Endothelial cell of umbilical vein (primary cell): ENCODE results near the gene LDHA. TPM values are rescaled to one million over a fixed set of nuclear protein-coding genes. Genes with fewer than 3 reads are reported as not detected.

ENCODE experiments used
- BruUV-seq: library from RNA; stranded (reverse); fragments of 400-500 nt; replicated peaks from 2 replicates; lab custom pipeline; 2021; lab: Mats Ljungman, UMichigan
- CTCF ChIA-PET: fragments of 300-600, 350-600 bp; sonication (Branson Sonifier 250); formaldehyde crosslinking; loops from one replicate; lab custom pipeline; 2021; ENCODE audit warnings: antibody characterized with exemption, inconsistent platforms; lab: Charles Lee
- POLR2A ChIA-PET: fragments of 300-600, 350-600 bp; sonication (Branson Sonifier 250); formaldehyde crosslinking; loops from one replicate; lab custom pipeline; 2021; ENCODE audit warnings: antibody characterized with exemption, inconsistent platforms; lab: Charles Lee
- DNase-seq: peaks from one replicate; pipeline ENCODE4 v3.0.0-alpha.2; 2011; ENCODE audit warnings: low read depth, low spot score
- FAIRE-seq: peaks from 2 replicates; lab custom pipeline; 2011; peaks lifted over from hg19 to GRCh38; lab: Jason Lieb, UNC
- H2AFZ ChIP-seq: 2 replicates; pipeline ENCODE4 v1.6.0; 2012; ENCODE audit warnings: low read depth, low read length, control low read depth, inconsistent platforms
- H3K27ac ChIP-seq: 2 replicates; pipeline ENCODE4 v1.5.1; 2011; ENCODE audit warnings: low read depth, mild to moderate bottlenecking, control low read depth, low read length, moderate library complexity; ENCODE audit not compliant: insufficient read depth
- H3K27me3 ChIP-seq, 2 experiments: 2 replicates each; pipeline versions ENCODE4 v1.6.0 to v1.6.1; 2011; ENCODE audit warnings: low read length in 2 of 2, mixed read lengths in 1 of 2; ENCODE audit not compliant: control insufficient read depth in 2 of 2, insufficient read depth in 2 of 2
- H3K36me3 ChIP-seq, 2 experiments: 2 replicates in 1 of 2; 3 replicates in 1 of 2; pipeline ENCODE4 v1.5.1; 2011; ENCODE audit warnings: low read length in 2 of 2, mild to moderate bottlenecking in 1 of 2, moderate library complexity in 1 of 2; ENCODE audit not compliant: control insufficient read depth in 2 of 2, insufficient read depth in 2 of 2; ENCODE audit errors: extremely low read depth in 1 of 2
- H3K4me1 ChIP-seq: 3 replicates; pipeline ENCODE4 v1.5.1; 2011; ENCODE audit warnings: mild to moderate bottlenecking, low read length; ENCODE audit not compliant: control insufficient read depth, insufficient read depth; ENCODE audit errors: extremely low read depth
- H3K4me2 ChIP-seq: 2 replicates; pipeline ENCODE4 v1.6.1; 2011; ENCODE audit warnings: low read length, control low read depth, mixed read lengths; ENCODE audit not compliant: insufficient read depth
- H3K4me3 ChIP-seq, 3 experiments: fragments of 200-600 bp in 1 of 3; sonication (generic), shearing (Covaris generic) in 1 of 3; replicated peaks in 1 of 3; 2 replicates each; pipeline ENCODE4 v1.5.1; 2011 to 2016; ENCODE audit warnings: control low read depth in 3 of 3, low read length in 3 of 3, mild to moderate bottlenecking in 2 of 3, inconsistent platforms in 1 of 3, low read depth in 1 of 3, moderate library complexity in 1 of 3; ENCODE audit not compliant: insufficient read depth in 1 of 3
- H3K79me2 ChIP-seq: 2 replicates; pipeline ENCODE4 v1.6.0; 2012; ENCODE audit warnings: low read length, inconsistent platforms; ENCODE audit not compliant: control insufficient read depth, insufficient read depth
- H3K9ac ChIP-seq: replicated peaks from 2 replicates; pipeline ENCODE3; 2011; ENCODE audit warnings: low read length, control low read depth; ENCODE audit not compliant: insufficient read depth; ENCODE audit errors: extremely low read depth
- H3K9me1 ChIP-seq: replicated peaks from 3 replicates; pipeline ENCODE4 v1.6.0; 2011; ENCODE audit warnings: mild to moderate bottlenecking, low read length; ENCODE audit not compliant: control insufficient read depth, insufficient read depth; ENCODE audit errors: extremely low read depth
- H3K9me3 ChIP-seq: replicated peaks from 2 replicates; pipeline ENCODE4 v1.5.1; 2012; ENCODE audit warnings: low read length, inconsistent platforms; ENCODE audit not compliant: control insufficient read depth, insufficient read depth
- H4K20me1 ChIP-seq: replicated peaks from 2 replicates; pipeline ENCODE3; 2011; ENCODE audit warnings: mild to moderate bottlenecking, low read length; ENCODE audit not compliant: control insufficient read depth, insufficient read depth; ENCODE audit errors: extremely low read depth
- EZH2 ChIP-seq: IDR thresholded peaks from 2 replicates; pipeline ENCODE4 v1.6.1; 2012; ENCODE audit warnings: borderline replicate concordance, low read depth, mild to moderate bottlenecking, moderate library complexity, low read length, inconsistent platforms; ENCODE audit not compliant: severe bottlenecking
- FOS ChIP-seq: IDR thresholded peaks from 2 replicates; pipeline ENCODE4 v1.6.1; 2011; ENCODE audit warnings: mild to moderate bottlenecking, low read length, moderate library complexity, borderline replicate concordance; ENCODE audit not compliant: insufficient read depth
- GATA2 ChIP-seq: IDR thresholded peaks from 2 replicates; pipeline ENCODE4 v1.7.0; 2011; ENCODE audit warnings: low read depth, mild to moderate bottlenecking, moderate library complexity, mixed read lengths, low read length; ENCODE audit not compliant: insufficient read length, insufficient read depth
- JUN ChIP-seq: IDR thresholded peaks from 2 replicates; pipeline ENCODE4 v1.6.1; 2011; ENCODE audit warnings: borderline replicate concordance, low read depth; ENCODE audit not compliant: insufficient read length, insufficient read depth
- MYC ChIP-seq: IDR thresholded peaks from one replicate; pipeline ENCODE4 v1.6.1; 2011; ENCODE audit warnings: mild to moderate bottlenecking, low read depth, low read length
- POLR2A ChIP-seq: IDR thresholded peaks from 2 replicates; pipeline ENCODE4 v1.6.1; 2012; ENCODE audit warnings: low read depth, mild to moderate bottlenecking, control low read depth, low read length
- POLR2AphosphoS5 ChIP-seq: IDR thresholded peaks from 2 replicates; pipeline ENCODE4 v1.6.1; 2012; ENCODE audit warnings: low read depth, mild to moderate bottlenecking, control low read depth, low read length, moderate library complexity; ENCODE audit not compliant: insufficient read depth
- dilution Hi-C: fragments of 300-500 bp; cut with MboI; formaldehyde crosslinking; loops from one replicate; pipeline ENCODE4 v1.15.0; 2019; ENCODE audit warnings: low sequenced_read_pairs; ENCODE audit not compliant: extremely low pct_ligation_motif_present
- intact Hi-C: fragments of 100-400 bp; cut with micrococcal nuclease; formaldehyde crosslinking; loops from one replicate; pipeline ENCODE4 v1.10.0; 2022
- polyA plus RNA-seq, 4 experiments: library from polyadenylated mRNA; depleted of rRNA in 3 of 4; stranded (reverse) in 3 of 4; unstranded in 1 of 4; fragments of >200 nt; gene quantifications; 2 replicates each; pipeline versions ENCODE4 v1.2.1 to v1.2.3, GENCODE V29; 2011 to 2012; ENCODE audit warnings: missing spikeins in 1 of 4
- total RNA-seq: library from RNA; stranded (reverse); gene quantifications from 2 replicates; pipeline ENCODE4 v1.2.3, GENCODE V29; 2021
- TF ChIP-seq, protein P1 (sequence below), 2 donors: IDR thresholded peaks; 1 replicate in 1 of 2; 2 replicates in 1 of 2; pipeline ENCODE4 v1.5.1; 2011; ENCODE audit warnings: low read length in 2 of 2, mild to moderate bottlenecking in 2 of 2, moderate library complexity in 2 of 2, control low read depth in 1 of 2, inconsistent platforms in 1 of 2, low read depth in 1 of 2; ENCODE audit not compliant: insufficient read depth in 1 of 2; ENCODE audit errors: extremely low read depth in 1 of 2
- TF ChIP-seq, protein P2 (sequence below): IDR thresholded peaks from 2 replicates; pipeline ENCODE4 v1.6.1; 2011; ENCODE audit not compliant: insufficient read depth, insufficient read length

Gene LDHA
- total and polyA plus RNA-seq, 2 donors (not counting 3 experiments of a cell fraction or from before 2014, with no cell fraction given), result 265 to 537 TPM

DNA sequence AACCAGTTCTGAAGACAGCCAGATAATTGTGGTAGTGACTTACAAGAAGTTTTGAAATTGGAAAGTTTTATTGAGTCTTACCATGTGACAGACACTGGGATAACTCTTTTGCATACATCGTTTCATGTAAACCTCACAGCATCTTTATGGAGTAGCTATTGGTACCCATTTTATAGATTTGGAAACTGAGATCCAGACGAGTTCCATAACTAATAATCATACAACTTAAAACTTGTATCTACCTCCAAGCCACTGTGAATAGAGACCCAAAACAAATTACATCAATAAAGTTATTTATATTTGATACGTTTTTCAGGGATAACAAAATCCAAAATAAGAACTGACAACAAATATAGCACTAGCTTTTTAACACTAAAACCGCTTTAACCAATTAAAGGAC, 35.7 kb upstream of the LDHA start:
- Histone ChIP-seq H2AFZ (no peak overlapping the region), H3K4me3 (no peak overlapping the region), H3K4me2 (no peak overlapping the region), H3K27me3 (no peaks in the 10 kb centered on the region), H3K9ac (no peak overlapping the region), H3K4me1 (no peaks in the 10 kb centered on the region), H3K79me2 (no peaks in the 10 kb centered on the region), H3K9me3 (no peaks in the 10 kb centered on the region), H3K27ac (no peak overlapping the region), H4K20me1 (no peaks in the 10 kb centered on the region), H3K9me1 (no peaks in the 10 kb centered on the region), H3K36me3 (peaks cover 7 to 8% of the 10 kb centered on the region in 2 experiments)
- no peak for DNase-seq
- TF ChIP-seq, protein P1, sequence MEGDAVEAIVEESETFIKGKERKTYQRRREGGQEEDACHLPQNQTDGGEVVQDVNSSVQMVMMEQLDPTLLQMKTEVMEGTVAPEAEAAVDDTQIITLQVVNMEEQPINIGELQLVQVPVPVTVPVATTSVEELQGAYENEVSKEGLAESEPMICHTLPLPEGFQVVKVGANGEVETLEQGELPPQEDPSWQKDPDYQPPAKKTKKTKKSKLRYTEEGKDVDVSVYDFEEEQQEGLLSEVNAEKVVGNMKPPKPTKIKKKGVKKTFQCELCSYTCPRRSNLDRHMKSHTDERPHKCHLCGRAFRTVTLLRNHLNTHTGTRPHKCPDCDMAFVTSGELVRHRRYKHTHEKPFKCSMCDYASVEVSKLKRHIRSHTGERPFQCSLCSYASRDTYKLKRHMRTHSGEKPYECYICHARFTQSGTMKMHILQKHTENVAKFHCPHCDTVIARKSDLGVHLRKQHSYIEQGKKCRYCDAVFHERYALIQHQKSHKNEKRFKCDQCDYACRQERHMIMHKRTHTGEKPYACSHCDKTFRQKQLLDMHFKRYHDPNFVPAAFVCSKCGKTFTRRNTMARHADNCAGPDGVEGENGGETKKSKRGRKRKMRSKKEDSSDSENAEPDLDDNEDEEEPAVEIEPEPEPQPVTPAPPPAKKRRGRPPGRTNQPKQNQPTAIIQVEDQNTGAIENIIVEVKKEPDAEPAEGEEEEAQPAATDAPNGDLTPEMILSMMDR (IDR thresholded peaks at IDR 0.05; ENCODE audit: extremely low read depth in 1 of 2, insufficient read depth in 1 of 2, low read depth in 1 of 2, low read length in 2 of 2), result no peak
- TF ChIP-seq POLR2A (no peak), POLR2AphosphoS5 (no peak), EZH2 (no peak), MYC (no peak), GATA2 (no peak), JUN (no peak), FOS (no peak)
- TF ChIP-seq, protein P2, sequence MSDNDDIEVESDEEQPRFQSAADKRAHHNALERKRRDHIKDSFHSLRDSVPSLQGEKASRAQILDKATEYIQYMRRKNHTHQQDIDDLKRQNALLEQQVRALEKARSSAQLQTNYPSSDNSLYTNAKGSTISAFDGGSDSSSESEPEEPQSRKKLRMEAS, result no peak
- intact Hi-C loops (no loop called here), dilution Hi-C loops (no loop called here)
- no peak for FAIRE-seq
- no TSS peak for BruUV-seq
- POLR2A ChIA-PET, result no interaction called here
- CTCF ChIA-PET, result no interaction called here
